Parathyroid adenoma (tissue), 2 donors: ENCODE measurements around the gene RESF1.

Experiments
- H2AFZ ChIP-seq: fragments of 300-600 bp; sonication (generic); one replicate; pipeline ENCODE4 v1.7.0; 2017; ENCODE audit warnings: antibody characterized with exemption, mild to moderate bottlenecking
- H3K27ac ChIP-seq: fragments of 300-600 bp; sonication (generic); one replicate; pipeline ENCODE4 v1.7.0; 2017
- H3K27me3 ChIP-seq: fragments of 300-600 bp; sonication (generic); one replicate; pipeline ENCODE4 v1.7.0; 2017; ENCODE audit warnings: low read length; ENCODE audit not compliant: control insufficient read depth, insufficient read depth
- H3K36me3 ChIP-seq: fragments of 300-600 bp; sonication (generic); one replicate; pipeline ENCODE4 v1.7.0; 2017; ENCODE audit warnings: low read length; ENCODE audit not compliant: control insufficient read depth, insufficient read depth
- H3K4me1 ChIP-seq: fragments of 300-600 bp; sonication (generic); one replicate; pipeline ENCODE4 v1.7.0; 2017; ENCODE audit warnings: control low read depth
- H3K4me2 ChIP-seq: fragments of 300-600 bp; sonication (generic); one replicate; pipeline ENCODE4 v1.7.0; 2017; ENCODE audit warnings: low read length
- H3K4me3 ChIP-seq: fragments of 300-600 bp; sonication (generic); one replicate; pipeline ENCODE4 v1.7.0; 2017; ENCODE audit warnings: low read depth, low read length
- H3K79me2 ChIP-seq: fragments of 300-600 bp; sonication (generic); one replicate; pipeline ENCODE4 v1.7.0; 2017; ENCODE audit warnings: control low read depth
- H3K9ac ChIP-seq: fragments of 300-600 bp; sonication (generic); one replicate; pipeline ENCODE4 v1.7.0; 2017; ENCODE audit warnings: mild to moderate bottlenecking
- H3K9me3 ChIP-seq: fragments of 300-600 bp; sonication (generic); one replicate; pipeline ENCODE4 v1.7.0; 2017; ENCODE audit warnings: low read length; ENCODE audit not compliant: control insufficient read depth
- TF ChIP-seq, protein P1 (sequence below): fragments of 300-600 bp; sonication (generic); IDR thresholded peaks from one replicate; pipeline ENCODE4 v1.7.0; 2017; ENCODE audit warnings: antibody characterized with exemption, mild to moderate bottlenecking
- donor health status: primary hyperparathyroidism.

Gene RESF1

DNA sequence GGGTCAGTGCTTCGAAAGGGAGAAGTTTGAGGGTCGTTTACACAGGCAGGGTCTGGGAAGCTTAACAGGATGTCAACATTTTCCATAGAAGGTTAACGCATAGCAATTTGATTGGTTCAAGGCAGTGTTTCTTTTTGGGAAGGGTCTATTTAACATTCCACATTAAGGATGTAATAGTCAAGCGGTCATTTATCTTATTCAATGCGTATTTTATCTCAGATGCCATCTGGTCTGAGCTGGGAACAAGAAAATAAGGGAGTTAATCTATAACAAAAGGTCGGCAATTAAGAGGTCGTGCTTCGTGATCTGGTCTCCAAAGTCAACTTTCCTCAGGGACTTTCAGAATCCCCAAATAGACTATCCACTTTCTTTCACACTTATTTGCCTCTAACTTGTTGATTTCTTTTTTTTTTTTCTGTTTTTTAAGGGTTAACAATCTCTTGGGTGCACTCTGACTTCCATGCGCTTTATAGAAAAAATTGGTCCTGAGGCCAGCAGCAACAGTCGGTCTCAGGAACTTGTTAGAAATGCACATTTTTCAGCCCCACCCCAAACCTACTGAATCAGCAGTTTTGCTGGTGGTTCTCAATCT is 550 bp upstream of the RESF1 start:
- Histone ChIP-seq H3K9me3 (no peaks in the 10 kb centered on the region), H3K4me1 (peaks cover 22% of the 10 kb centered on the region), H3K9ac (no peak overlapping the region), H3K79me2 (peaks cover 35% of the 10 kb centered on the region), H3K27ac (peak overlapping the region; percentile 84), H3K4me3 (peak overlapping the region; percentile 58), H3K27me3 (no peaks in the 10 kb centered on the region), H3K4me2 (peak overlapping the region; percentile 59), H2AFZ (peak overlapping the region; percentile 86), H3K36me3 (no peaks in the 10 kb centered on the region)
- TF ChIP-seq, protein P1, sequence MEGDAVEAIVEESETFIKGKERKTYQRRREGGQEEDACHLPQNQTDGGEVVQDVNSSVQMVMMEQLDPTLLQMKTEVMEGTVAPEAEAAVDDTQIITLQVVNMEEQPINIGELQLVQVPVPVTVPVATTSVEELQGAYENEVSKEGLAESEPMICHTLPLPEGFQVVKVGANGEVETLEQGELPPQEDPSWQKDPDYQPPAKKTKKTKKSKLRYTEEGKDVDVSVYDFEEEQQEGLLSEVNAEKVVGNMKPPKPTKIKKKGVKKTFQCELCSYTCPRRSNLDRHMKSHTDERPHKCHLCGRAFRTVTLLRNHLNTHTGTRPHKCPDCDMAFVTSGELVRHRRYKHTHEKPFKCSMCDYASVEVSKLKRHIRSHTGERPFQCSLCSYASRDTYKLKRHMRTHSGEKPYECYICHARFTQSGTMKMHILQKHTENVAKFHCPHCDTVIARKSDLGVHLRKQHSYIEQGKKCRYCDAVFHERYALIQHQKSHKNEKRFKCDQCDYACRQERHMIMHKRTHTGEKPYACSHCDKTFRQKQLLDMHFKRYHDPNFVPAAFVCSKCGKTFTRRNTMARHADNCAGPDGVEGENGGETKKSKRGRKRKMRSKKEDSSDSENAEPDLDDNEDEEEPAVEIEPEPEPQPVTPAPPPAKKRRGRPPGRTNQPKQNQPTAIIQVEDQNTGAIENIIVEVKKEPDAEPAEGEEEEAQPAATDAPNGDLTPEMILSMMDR, result no peak

DNA sequence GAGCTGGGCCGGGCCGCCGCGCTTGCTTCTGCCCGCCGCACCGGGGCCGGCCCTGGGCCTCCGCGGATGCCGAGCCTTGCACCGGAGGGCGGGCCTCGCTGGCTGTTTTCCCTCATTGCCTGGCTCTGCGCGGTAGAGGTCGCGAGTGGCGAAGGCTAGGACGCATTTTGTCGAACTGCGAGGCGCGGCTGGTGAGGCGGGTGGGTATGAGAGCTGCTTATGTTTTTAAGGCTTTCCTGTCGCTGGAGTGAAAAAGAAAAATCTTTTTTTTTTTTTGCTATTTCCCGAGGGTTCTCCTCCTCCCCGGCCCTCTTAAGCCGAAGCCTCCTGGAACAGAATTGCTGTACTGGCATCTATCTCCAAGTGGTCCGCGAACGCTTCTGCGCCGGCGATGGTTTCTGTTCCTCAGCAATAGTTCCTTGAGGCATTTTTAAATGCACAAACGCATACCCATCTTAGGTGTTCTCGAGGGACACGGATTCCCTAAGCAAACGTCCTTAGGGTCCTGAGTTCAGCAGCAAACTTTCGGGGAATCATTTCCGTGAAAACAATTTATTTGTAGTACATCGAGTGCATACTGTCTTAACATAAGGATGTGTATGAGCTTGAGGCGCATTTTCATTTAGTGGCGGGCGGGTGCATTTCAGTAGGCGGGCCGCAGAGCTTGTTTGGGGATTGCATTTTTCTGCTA is 631 bp downstream of the RESF1 start:
- H3K9ac ChIP-seq, result no peak overlapping the region
- peak overlapping the region; percentile 73 for H2AFZ ChIP-seq
- H3K36me3 ChIP-seq, result no peaks in the 10 kb centered on the region
- H3K27ac ChIP-seq, result peak overlapping the region; percentile 84
- H3K4me1 ChIP-seq, result peaks cover 22% of the 10 kb centered on the region
- no peaks in the 10 kb centered on the region for H3K9me3 ChIP-seq
- H3K4me3 ChIP-seq, result peak overlapping the region; percentile 92
- peak overlapping the region; percentile 92 for H3K4me2 ChIP-seq
- TF ChIP-seq, protein P1, result no peak
- peaks cover 46% of the 10 kb centered on the region for H3K79me2 ChIP-seq
- H3K27me3 ChIP-seq, result no peaks in the 10 kb centered on the region

DNA sequence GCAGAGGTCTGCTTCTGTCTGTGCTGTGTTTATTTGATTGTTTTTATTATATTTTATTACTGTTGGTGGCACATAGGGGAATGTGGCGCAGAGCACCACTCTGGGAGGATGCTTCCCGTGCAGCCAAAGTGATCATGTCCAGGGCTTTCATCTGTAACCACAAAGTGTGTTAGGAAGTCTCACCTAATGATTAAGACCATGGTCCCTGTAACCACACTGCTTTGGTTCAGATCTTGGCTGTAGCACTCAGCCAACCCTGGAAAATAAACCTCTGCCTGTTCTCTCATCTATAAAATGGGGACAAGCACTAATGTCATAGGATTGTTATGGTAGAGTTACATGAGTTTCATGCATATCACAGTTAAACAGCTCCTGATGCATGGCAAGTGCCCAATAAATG is 1.9 kb downstream of the RESF1 start:
- Histone ChIP-seq H3K9ac (no peak overlapping the region), H3K27ac (no peak overlapping the region), H3K36me3 (no peaks in the 10 kb centered on the region), H3K9me3 (no peaks in the 10 kb centered on the region), H3K27me3 (no peaks in the 10 kb centered on the region), H3K4me1 (peaks cover 22% of the 10 kb centered on the region), H3K79me2 (peaks cover 52% of the 10 kb centered on the region), H3K4me2 (peak overlapping the region; percentile 92), H3K4me3 (peak overlapping the region; percentile 92), H2AFZ (no peak overlapping the region)
- TF ChIP-seq, protein P1, result no peak

DNA sequence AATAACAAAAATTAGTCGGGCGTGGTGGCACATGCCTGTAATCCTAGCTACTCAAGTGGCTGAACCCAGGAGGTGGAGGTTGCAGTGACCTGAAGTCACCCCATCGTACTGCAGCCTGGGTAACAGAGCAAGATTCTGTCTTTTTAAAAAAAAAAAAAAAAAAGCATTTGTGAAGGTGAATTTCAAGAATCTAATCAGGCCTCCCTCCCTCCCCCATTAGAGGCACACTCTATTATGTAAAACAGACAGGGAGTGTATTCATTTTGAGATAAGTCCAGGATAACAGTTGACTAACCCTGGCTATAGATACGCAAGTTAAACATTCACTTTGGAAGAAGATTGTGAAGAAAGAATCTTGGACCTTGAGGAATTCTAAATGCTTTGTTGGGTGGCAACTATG is 2.9 kb downstream of the RESF1 start:
- H3K4me2 ChIP-seq, result peak overlapping the region; percentile 35
- H3K27me3 ChIP-seq, result no peaks in the 10 kb centered on the region
- H3K36me3 ChIP-seq, result no peaks in the 10 kb centered on the region
- peaks cover 56% of the 10 kb centered on the region for H3K79me2 ChIP-seq
- peaks cover 26% of the 10 kb centered on the region for H3K4me1 ChIP-seq
- no peak overlapping the region for H3K4me3 ChIP-seq
- no peak overlapping the region for H3K9ac ChIP-seq
- TF ChIP-seq, protein P1, result no peak
- H3K9me3 ChIP-seq, result no peaks in the 10 kb centered on the region
- H2AFZ ChIP-seq, result no peak overlapping the region
- no peak overlapping the region for H3K27ac ChIP-seq
